ENCODE data around the gene PRKG2.

PRKG2 gene

GRCh38 chr4:81214881-81215868 lies at the start of gene PRKG2:
PRKG2 (minus strand) TSS chr4:81215222; CDS start chr4:81205047, 10,175 bp downstream.
- TF ChIP-seq MAX (IDR thresholded peaks at IDR 0.05): no peak
- TF ChIP-seq TAF1 (IDR thresholded peaks at IDR 0.05; ENCODE audit: low read depth): no peak
- TF ChIP-seq NFIC (IDR thresholded peaks at IDR 0.05): no peak
- TF ChIP-seq EP300 (IDR thresholded peaks at IDR 0.05; ENCODE audit: borderline replicate concordance): no peak
- no peak for TF ChIP-seq RAD21 (IDR thresholded peaks at IDR 0.05; ENCODE audit: low read depth)

- TF ChIP-seq CEBPB (IDR thresholded peaks at IDR 0.05) (no peak), RAD21 (IDR thresholded peaks at IDR 0.05; ENCODE audit: low read depth) (peak; percentile 36; the same call in 1 of the 2 replicates)
Observed at GRCh38 chr4:81260443-81261101, 45.5 kb upstream of the PRKG2 start.

GRCh38 chr4:81258841-81259550 lies 44.0 kb upstream of the PRKG2 start:
- TF ChIP-seq USF1 (IDR thresholded peaks at IDR 0.05) (no peak), YY1 (IDR thresholded peaks at IDR 0.05; ENCODE audit: low read depth) (no peak), CEBPB (IDR thresholded peaks at IDR 0.05) (no peak), MAX (IDR thresholded peaks at IDR 0.05) (no peak), CREB1 (IDR thresholded peaks at IDR 0.05; ENCODE audit: low read depth) (no peak), REST (IDR thresholded peaks at IDR 0.05; ENCODE audit: low read depth) (no peak), FOXM1 (IDR thresholded peaks at IDR 0.05; ENCODE audit: borderline replicate concordance, low read depth) (no peak), EP300 (IDR thresholded peaks at IDR 0.05; ENCODE audit: borderline replicate concordance) (no peak), TAF1 (IDR thresholded peaks at IDR 0.05; ENCODE audit: low read depth) (no peak), TEAD4 (IDR thresholded peaks at IDR 0.05) (no peak), NFIC (IDR thresholded peaks at IDR 0.05) (no peak), EGR1 (IDR thresholded peaks at IDR 0.05) (no peak), TCF12 (IDR thresholded peaks at IDR 0.05; ENCODE audit: low read depth) (no peak), RAD21 (IDR thresholded peaks at IDR 0.05; ENCODE audit: low read depth) (no peak), ZBTB7A (IDR thresholded peaks at IDR 0.05; ENCODE audit: low read depth) (no peak)

- TF ChIP-seq REST (IDR thresholded peaks at IDR 0.05; ENCODE audit: low read depth) (no peak), TAF1 (IDR thresholded peaks at IDR 0.05; ENCODE audit: low read depth) (no peak), FOXM1 (IDR thresholded peaks at IDR 0.05; ENCODE audit: borderline replicate concordance, low read depth) (no peak), MAX (IDR thresholded peaks at IDR 0.05) (no peak), CREB1 (IDR thresholded peaks at IDR 0.05; ENCODE audit: low read depth) (no peak), CEBPB (IDR thresholded peaks at IDR 0.05) (no peak), USF1 (IDR thresholded peaks at IDR 0.05) (no peak), TEAD4 (IDR thresholded peaks at IDR 0.05) (no peak)
Observed at GRCh38 chr4:81257816-81258215, 42.8 kb upstream of the PRKG2 start.

- no peak for TF ChIP-seq USF1 (IDR thresholded peaks at IDR 0.05)
Observed at GRCh38 chr4:81257021-81257420, 42.0 kb upstream of the PRKG2 start.
